ENCODE measurements around the gene MMP28.

The MMP28 gene

GRCh38 chr17:35797370-35797769 is 1.9 kb upstream of the MMP28 start:
- no peak for DNase-seq

GRCh38 chr17:35796942-35797341 is 1.5 kb upstream of the MMP28 start:
- DNase-seq: no peak

- DNase-seq: no peak
These were observed 427 bp upstream of the MMP28 start for GRCh38 chr17:35795871-35796265.

GRCh38 chr17:35793257-35793656 is 2.2 kb downstream of the MMP28 start:
- DNase-seq: no peak

DNA sequence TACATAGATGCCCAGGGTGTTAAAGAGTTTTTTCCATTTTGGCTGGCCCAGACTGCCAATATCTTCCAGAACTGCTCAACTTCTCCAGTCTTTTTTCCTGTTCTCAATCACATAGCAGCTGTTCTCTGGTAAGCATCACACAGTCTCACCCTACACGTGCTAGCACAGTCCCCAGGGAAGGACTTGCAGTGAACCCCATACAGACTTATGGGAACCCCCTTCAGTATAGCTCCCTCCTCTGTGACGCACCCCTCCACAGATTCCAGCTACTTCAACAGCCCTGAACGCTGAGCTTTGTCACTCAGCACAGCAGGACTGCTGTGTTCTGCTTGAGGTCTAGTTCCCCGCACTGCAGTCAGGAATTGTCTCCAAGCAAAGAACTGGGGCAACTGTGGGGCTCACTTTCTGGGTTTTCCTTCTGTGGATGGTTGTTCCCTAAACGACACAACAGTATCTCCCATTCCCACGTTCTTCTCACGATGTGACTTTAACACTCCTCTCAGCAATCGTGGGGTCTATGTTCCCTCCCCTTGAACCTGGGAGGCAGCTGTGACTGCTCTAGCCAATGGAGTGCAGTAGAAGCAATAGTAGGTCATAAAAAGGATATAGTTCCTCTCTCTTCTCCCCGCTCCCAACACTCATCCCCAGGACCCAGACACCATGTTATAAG is 3.6 kb downstream of the MMP28 start:
- no peak for DNase-seq

DNA sequence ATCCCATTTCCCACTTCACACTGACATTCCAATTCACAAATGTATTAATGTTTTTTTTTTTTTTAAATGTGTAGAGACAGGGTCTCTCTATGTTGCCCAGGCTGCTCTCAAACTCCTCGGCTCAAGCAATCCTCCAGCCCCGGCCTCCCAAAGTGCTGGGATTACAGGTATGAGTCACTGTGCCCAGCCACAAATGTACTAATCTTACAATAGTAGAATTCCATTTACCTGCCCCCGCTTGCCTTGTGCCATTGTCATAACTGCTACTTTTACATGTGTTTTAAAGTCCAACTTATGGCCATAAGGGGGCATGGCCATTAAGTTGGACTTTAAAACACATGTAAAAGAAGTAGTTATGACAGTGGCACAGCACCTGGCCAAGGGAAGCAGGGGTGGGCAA is 4.6 kb downstream of the MMP28 start:
- DNase-seq: no peak

DNA sequence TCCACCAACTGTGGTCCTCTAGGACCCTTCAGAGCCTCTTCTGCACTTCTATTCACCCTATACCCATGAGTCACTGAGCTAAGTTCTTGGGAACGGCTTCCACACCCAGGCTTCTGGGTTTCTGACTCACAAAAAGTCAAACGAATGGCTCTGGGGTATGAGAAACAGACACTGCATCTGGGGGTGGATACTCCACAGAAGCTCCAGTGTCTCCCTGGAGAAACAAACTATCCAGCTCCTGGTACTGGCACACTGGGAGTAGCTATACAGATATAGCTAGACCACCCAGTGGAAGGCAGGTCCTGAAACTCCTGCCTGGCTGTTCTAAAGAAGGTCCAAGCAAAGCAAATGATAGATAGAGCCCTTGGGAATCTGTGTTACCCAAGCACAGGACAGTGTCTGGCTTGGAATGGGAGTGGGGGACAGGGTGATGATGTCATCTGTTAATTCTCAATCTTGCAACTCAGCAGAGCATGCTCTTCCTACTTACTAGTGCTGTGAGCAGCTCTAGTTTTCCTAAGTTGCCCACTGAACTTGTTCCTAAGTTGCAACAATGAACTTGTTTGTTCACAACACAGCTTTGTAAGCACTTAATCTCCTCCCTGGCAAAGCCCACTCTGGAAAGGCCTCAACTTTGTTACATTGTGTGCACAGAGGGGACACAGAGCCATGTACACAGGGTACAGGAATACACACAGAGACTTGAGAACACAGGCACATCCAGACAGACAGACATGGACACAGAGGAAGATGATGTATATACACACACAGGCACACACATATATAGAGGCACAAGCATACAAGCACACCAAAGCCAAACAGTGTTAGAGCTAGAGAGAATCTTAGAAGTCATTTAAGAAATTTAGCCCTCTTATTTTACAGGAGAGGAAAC is 6.7 kb downstream of the MMP28 start:
- peak; percentile 90 for DNase-seq

GRCh38 chr17:35786941-35787432 is 8.5 kb downstream of the MMP28 start:
- DNase-seq: no peak

DNA sequence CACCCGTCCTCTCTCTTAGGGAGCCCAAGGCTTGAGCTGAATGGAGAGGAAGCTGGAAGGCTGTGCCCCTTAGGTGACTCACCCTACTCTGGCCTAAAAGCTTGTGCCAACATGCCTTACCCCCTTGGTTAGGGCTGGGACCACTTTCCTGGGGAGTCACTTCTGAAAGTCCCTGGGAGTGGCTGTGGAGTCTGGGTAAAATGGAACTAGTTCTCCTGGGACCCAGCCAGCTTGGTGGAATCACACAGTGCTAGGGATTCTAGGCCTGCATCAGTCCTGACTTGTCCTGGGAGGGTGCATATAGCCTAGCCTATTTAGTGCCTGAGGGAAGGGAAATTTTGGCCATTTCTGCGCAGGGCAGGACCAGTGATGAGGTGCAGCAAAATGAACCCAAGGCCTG is 10.5 kb downstream of the MMP28 start:
- DNase-seq: no peak

DNA sequence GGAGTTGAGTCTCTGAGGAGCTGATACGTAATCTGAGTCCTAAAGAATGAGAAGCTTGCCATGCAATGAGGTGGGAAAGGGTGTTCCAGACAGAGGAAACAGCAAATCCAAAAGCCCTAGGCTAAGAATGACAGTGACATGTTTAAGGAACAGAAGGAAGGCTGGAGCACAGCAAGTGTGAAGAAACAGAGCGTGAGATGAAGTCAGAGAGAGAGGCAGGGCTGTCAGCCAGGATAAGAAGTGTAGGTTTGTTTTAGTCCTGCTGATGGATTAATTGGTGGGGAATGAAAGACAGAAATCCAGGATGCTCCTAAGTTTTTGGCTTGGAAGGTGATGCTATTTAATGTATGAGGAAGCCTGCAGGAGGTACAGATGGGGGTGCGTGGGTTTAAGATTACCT is 14.5 kb downstream of the MMP28 start:
- peak; percentile 24 for DNase-seq

- peak; percentile 9 for DNase-seq
These were observed 16.7 kb downstream of the MMP28 start for GRCh38 chr17:35778641-35779196.

- DNase-seq: no peak
These were observed 19.9 kb downstream of the MMP28 start for GRCh38 chr17:35775583-35775982.

- no peak for DNase-seq
These were observed 20.4 kb downstream of the MMP28 start for GRCh38 chr17:35775039-35775438.

DNA sequence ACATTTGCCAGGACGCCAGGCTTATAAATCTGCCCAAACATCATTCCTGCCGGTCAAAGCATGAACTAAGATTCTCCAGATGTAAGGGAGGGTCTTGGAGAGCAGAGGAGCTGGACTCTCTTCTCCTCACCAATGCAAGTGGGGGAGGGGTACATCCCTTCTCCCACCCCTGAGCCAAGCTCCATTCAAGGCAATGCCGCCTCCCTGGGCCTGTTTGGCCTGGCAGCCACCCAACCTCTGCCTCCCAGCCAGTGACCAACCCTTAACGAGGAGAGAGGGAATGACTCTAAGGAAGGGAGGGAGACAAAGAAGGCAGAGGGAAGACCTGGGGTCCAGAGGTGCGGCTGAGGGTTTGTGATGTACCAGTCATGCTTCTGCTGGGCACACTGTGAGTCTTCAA is 20.9 kb downstream of the MMP28 start:
- peak; percentile 43 for DNase-seq

DNA sequence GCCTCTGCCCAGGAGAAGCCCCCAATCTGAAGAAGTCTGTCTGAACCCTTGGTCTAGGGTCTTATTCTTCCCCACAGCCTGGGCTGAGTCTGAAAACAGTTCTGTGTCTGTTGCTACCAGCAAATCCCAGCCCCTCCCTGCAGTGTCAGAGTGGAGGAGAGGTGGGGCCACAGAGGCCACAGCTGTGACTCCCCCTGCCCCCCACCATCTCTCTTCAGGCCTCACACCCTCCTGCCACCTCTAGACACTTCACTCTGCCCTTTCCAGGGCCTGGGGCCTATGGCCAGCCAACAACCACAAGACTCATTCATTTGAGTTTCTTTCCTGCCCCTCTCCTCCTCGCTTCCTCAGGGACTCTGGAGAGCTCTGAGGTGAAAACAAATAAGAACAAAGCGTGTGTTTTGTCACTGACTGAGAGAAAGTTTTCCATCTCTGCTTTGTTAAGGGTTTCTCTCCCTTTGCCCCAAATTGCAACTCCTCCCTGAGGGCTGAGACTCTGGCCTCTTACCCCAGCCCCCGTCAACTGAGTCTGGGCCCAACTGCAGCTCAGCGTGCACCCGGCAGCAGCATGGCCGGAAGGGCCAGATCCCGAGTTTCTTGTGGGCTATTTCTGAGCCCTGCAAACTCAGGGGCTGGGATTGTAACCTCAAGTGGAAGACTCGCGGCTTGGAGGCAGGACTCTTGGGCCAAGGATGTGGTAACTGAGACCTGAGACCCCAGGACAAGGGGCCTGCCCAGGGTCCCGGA is 21.6 kb downstream of the MMP28 start:
- DNase-seq: no peak

DNA sequence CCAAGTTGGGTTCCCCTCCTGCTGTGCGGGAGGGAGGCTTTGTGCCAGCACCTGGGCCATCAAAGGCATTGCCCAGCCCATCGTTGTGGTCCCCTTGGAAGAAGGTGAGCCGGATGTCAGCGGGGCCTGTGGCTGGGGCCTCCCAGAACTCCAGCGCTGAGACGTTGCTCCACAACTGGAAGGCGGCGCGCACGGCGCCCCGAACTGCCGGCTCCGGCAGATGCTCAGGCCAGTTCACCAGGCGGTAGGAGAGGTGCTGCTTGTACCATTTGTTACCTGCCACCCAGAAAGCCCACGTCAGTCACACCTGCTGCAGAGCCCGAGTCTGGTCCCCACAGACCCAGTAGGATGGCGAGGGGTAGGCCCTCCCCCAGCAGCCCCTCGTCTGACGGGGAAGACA is 22.3 kb downstream of the MMP28 start:
- no peak for DNase-seq

DNA sequence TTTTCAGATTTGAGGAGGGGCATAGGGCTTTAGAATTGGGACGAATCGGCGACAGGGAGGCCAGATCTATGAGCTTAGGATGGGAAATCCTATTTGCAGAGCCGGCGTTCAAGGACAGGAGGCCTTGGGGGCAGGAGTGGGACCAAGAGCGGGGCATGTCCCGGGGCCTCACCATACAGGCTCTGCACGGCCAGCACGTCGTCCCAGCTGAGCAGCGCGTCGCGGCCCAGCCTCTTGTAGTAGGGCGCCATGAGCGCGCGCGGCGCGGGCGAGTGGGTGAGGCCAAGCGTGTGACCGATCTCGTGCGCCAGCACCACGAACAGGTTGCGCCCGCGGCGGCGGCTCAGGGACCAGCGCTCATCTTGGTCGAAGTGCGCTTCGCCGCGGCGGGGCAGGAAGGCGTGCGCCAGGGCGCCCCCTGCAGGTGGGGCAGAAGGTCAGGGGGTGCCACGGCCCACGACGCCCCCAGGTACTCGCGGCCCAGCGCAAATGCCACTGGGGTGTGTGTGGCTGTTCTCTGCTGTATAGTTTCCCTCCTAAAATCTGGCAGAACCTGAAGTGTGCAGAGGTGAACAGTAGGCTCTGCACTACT is 25.4 kb downstream of the MMP28 start:
- no peak for DNase-seq

- no peak for DNase-seq
These were observed 26.6 kb downstream of the MMP28 start for GRCh38 chr17:35768797-35769196.

GRCh38 chr17:35766903-35767510 is 28.4 kb downstream of the MMP28 start:
- peak; percentile 45 for DNase-seq

- no peak for DNase-seq
These were observed 29.0 kb downstream of the MMP28 start for GRCh38 chr17:35766489-35766877.

- DNase-seq: no peak
These were observed 29.5 kb downstream of the MMP28 start for GRCh38 chr17:35765756-35766488.

All from fibroblast of skin of right quadriceps (primary cell).